H9 (cell line): Measurements from ENCODE around the gene INSC. TPM values are rescaled to one million over a fixed set of nuclear protein-coding genes. Genes with fewer than 3 reads are reported as not detected.

Experiments
- DNase-seq: peaks from one replicate; pipeline ENCODE4 v3.0.0-alpha.2; 2017
- H2AFZ ChIP-seq: one replicate; pipeline ENCODE4 v1.6.1; 2013; ENCODE audit warnings: mild to moderate bottlenecking, low read length, control low read depth, moderate library complexity
- H2AK5ac ChIP-seq: 2 replicates; pipeline ENCODE4 v1.6.1; 2013; ENCODE audit warnings: low read length, control low read depth, mixed read lengths; ENCODE audit not compliant: insufficient read length
- H2BK120ac ChIP-seq: one replicate; pipeline ENCODE4 v1.6.1; 2013; ENCODE audit warnings: low read depth, mild to moderate bottlenecking, low read length, control low read depth, inconsistent platforms; ENCODE audit not compliant: poor library complexity, severe bottlenecking
- H2BK12ac ChIP-seq: 2 replicates; pipeline ENCODE4 v1.6.1; 2013; ENCODE audit warnings: low read length, control low read depth, mixed read lengths, low read depth; ENCODE audit not compliant: insufficient read length
- H2BK15ac ChIP-seq: 2 replicates; pipeline ENCODE4 v1.6.1; 2013; ENCODE audit warnings: low read depth, low read length, control low read depth
- H2BK20ac ChIP-seq: one replicate; pipeline ENCODE4 v1.6.1; 2013; ENCODE audit warnings: low read depth, mild to moderate bottlenecking, low read length, control low read depth, inconsistent platforms; ENCODE audit not compliant: poor library complexity, severe bottlenecking
- H2BK5ac ChIP-seq: 2 replicates; pipeline ENCODE4 v1.6.1; 2013; ENCODE audit warnings: low read length, control low read depth, mixed read lengths; ENCODE audit not compliant: insufficient read length
- H3K14ac ChIP-seq: 2 replicates; pipeline ENCODE4 v1.6.1; 2013; ENCODE audit warnings: low read length, control low read depth; ENCODE audit not compliant: insufficient read depth
- H3K18ac ChIP-seq: 2 replicates; pipeline ENCODE4 v1.6.1; 2013; ENCODE audit warnings: low read depth, mild to moderate bottlenecking, mixed read lengths, low read length, control low read depth; ENCODE audit not compliant: insufficient read length
- H3K23ac ChIP-seq: 2 replicates; pipeline ENCODE4 v1.6.1; 2013; ENCODE audit warnings: low read length, control low read depth, mixed read lengths, low read depth; ENCODE audit not compliant: insufficient read length
- H3K23me2 ChIP-seq: 2 replicates; pipeline ENCODE4 v1.6.1; 2013; ENCODE audit warnings: low read depth, mild to moderate bottlenecking, mixed read lengths, low read length, control low read depth; ENCODE audit not compliant: insufficient read length, poor library complexity, severe bottlenecking
- H3K27ac ChIP-seq: 2 replicates; pipeline ENCODE4 v1.5.1; 2013; ENCODE audit warnings: low read length, control low read depth, mixed read lengths, low read depth; ENCODE audit not compliant: insufficient read length
- H3K27me3 ChIP-seq: 2 replicates; pipeline ENCODE4 v1.6.1; 2013; ENCODE audit warnings: low read length, control low read depth, inconsistent platforms; ENCODE audit not compliant: insufficient read depth
- H3K4ac ChIP-seq: 2 replicates; pipeline ENCODE4 v1.6.1; 2013; ENCODE audit warnings: low read depth, mild to moderate bottlenecking, control low read depth, inconsistent platforms, low read length, moderate library complexity
- H3K4me1 ChIP-seq: 2 replicates; pipeline ENCODE4 v1.6.1; 2013; ENCODE audit warnings: low read length, control low read depth, inconsistent platforms; ENCODE audit not compliant: insufficient read depth
- H3K4me2 ChIP-seq: 2 replicates; pipeline ENCODE4 v1.6.1; 2013; ENCODE audit warnings: low read length, control low read depth, mixed read lengths; ENCODE audit not compliant: insufficient read length, insufficient read depth
- H3K56ac ChIP-seq: 2 replicates; pipeline ENCODE4 v1.6.1; 2013; ENCODE audit warnings: low read depth, mild to moderate bottlenecking, mixed read lengths, low read length, control low read depth; ENCODE audit not compliant: insufficient read length
- H3K79me1 ChIP-seq: 2 replicates; pipeline ENCODE4 v1.6.1; 2013; ENCODE audit warnings: low read depth, mild to moderate bottlenecking, moderate library complexity, low read length, control low read depth, inconsistent platforms; ENCODE audit not compliant: insufficient read depth, poor library complexity, severe bottlenecking
- H3K79me2 ChIP-seq: 2 replicates; pipeline ENCODE4 v1.6.1; 2013; ENCODE audit warnings: low read length, control low read depth, inconsistent platforms; ENCODE audit not compliant: insufficient read depth
- H3K9ac ChIP-seq: 2 replicates; pipeline ENCODE4 v1.6.1; 2013; ENCODE audit warnings: low read length, control low read depth, mixed read lengths; ENCODE audit not compliant: insufficient read length; ENCODE audit errors: extremely low read depth
- H3K9me3 ChIP-seq: one replicate; pipeline ENCODE4 v1.6.1; 2013; ENCODE audit warnings: low read depth, low read length, inconsistent platforms; ENCODE audit not compliant: control insufficient read depth
- H3T11ph ChIP-seq: one replicate; pipeline ENCODE4 v1.6.1; 2013; ENCODE audit warnings: mild to moderate bottlenecking, low read length, control low read depth, inconsistent platforms
- H4K20me1 ChIP-seq: one replicate; pipeline ENCODE4 v1.6.1; 2013; ENCODE audit not compliant: control insufficient read depth, insufficient read length, insufficient read depth
- H4K5ac ChIP-seq: 2 replicates; pipeline ENCODE4 v1.6.1; 2013; ENCODE audit warnings: low read depth, mild to moderate bottlenecking, mixed read lengths, low read length, control low read depth; ENCODE audit not compliant: insufficient read length
- H4K8ac ChIP-seq: replicated peaks from 2 replicates; pipeline ENCODE4 v1.6.1; 2013; ENCODE audit warnings: low read length, control low read depth, mixed read lengths, low read depth; ENCODE audit not compliant: insufficient read length
- H4K91ac ChIP-seq: 2 replicates; pipeline ENCODE4 v1.6.1; 2013; ENCODE audit warnings: low read depth, mild to moderate bottlenecking, moderate library complexity, mixed read lengths, low read length, control low read depth; ENCODE audit not compliant: insufficient read length
- H3K27ac Mint-ChIP-seq, 3 experiments: 2 replicates in 2 of 3; 3 replicates in 1 of 3; pipeline ENCODE4 v1.8.0; 2020 to 2021; ENCODE audit warnings: mixed read lengths in 3 of 3, mild to moderate bottlenecking in 1 of 3, moderate library complexity in 1 of 3
- H3K27me3 Mint-ChIP-seq: 2 replicates; pipeline ENCODE4 v1.8.0; 2021; ENCODE audit warnings: low read depth, mild to moderate bottlenecking, moderate library complexity, mixed read lengths
- H3K36me3 Mint-ChIP-seq, 3 experiments: 2 replicates in 2 of 3; 3 replicates in 1 of 3; pipeline ENCODE4 v1.8.0; 2020 to 2021; ENCODE audit warnings: low read depth in 3 of 3, mixed read lengths in 3 of 3; ENCODE audit not compliant: insufficient read depth in 1 of 3
- H3K4me1 Mint-ChIP-seq, 2 experiments: 2 replicates each; pipeline ENCODE4 v1.8.0; 2020; ENCODE audit warnings: mixed read lengths in 2 of 2
- H3K4me3 Mint-ChIP-seq, 2 experiments: 2 replicates in 1 of 2; 3 replicates in 1 of 2; pipeline ENCODE4 v1.8.0; 2020 to 2021; ENCODE audit warnings: mild to moderate bottlenecking in 2 of 2, mixed read lengths in 2 of 2, moderate library complexity in 1 of 2
- H3K9me3 Mint-ChIP-seq, 2 experiments: 2 replicates in 1 of 2; 3 replicates in 1 of 2; pipeline ENCODE4 v1.8.0; 2020; ENCODE audit warnings: mild to moderate bottlenecking in 2 of 2, mixed read lengths in 2 of 2, moderate library complexity in 1 of 2
- CTCF ChIP-seq: fragments of 200-600 bp; sonication (generic); conservative IDR thresholded peaks from 3 replicates; pipeline ENCODE4 v1.8.0; 2021; ENCODE audit warnings: antibody characterized with exemption, mild to moderate bottlenecking
- WGBS: extraction: QIAGEN DNeasy Blood & Tissue Kit; methylation state at CpG from one replicate; pipeline ENCODE4 v1.1.7; 2013; ENCODE audit warnings: missing lambda C conversion rate, low lambda C conversion rate, mixed read lengths; ENCODE audit not compliant: insufficient read length; ENCODE audit errors: extremely low coverage; 5-methylcytosine and 5-hydroxymethylcytosine counted together
- total RNA-seq: library from RNA; stranded (reverse); gene quantifications from 2 replicates; pipeline ENCODE4 v1.2.1, GENCODE V29; 2021

The INSC gene
- total RNA-seq, 1 experiment from 2014 or later: not detected

DNA sequence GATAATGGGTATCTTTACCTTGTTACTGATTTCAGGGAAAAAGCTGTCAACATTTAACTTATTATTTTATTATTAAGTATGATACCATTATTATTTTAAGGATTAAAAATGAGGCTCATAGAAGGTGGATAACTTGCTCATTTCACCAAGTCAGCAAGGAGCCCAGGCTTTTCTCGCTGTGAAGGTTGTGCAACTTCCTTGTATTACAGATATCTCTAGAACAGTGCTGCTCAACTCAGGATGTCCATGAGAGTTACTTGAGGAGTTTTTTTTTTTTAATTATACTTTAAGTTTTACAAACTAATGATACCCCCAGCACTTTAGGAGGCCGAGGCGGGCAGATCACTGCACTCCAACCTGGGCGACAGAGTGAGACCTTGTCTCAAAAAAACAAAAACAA, 98.2 kb downstream of the INSC start:
- TF ChIP-seq CTCF: no peak
- no peak overlapping the region for H3K56ac ChIP-seq
- no peak overlapping the region for H3K18ac ChIP-seq
- peaks cover 2% of the 10 kb centered on the region for H3K27me3 Mint-ChIP-seq
- no peak overlapping the region for H3T11ph ChIP-seq
- no CpG with 5 or more reads among the region's 4 CpGs for WGBS
- no peak for DNase-seq
- no peak overlapping the region for H2BK5ac ChIP-seq
- H3K23me2 ChIP-seq: no peaks in the 10 kb centered on the region
- no peaks in the 10 kb centered on the region for H4K20me1 ChIP-seq
- H3K4me1 Mint-ChIP-seq: peaks cover 0 to 6% of the 10 kb centered on the region in 2 experiments; a peak in 2 of 4 replicates
- no peaks in the 10 kb centered on the region for H3K79me1 ChIP-seq
- H3K14ac ChIP-seq: no peak overlapping the region
- H2BK12ac ChIP-seq: no peak overlapping the region
- H4K8ac ChIP-seq: no peak overlapping the region
- no peaks in the 10 kb centered on the region for H3K9me3 Mint-ChIP-seq
- H2AFZ ChIP-seq: no peak overlapping the region
- no peak overlapping the region for H2BK120ac ChIP-seq
- H3K4me2 ChIP-seq: no peak overlapping the region
- no peaks in the 10 kb centered on the region for H3K79me2 ChIP-seq
- no peaks in the 10 kb centered on the region for H3K9me3 ChIP-seq
- H3K27ac Mint-ChIP-seq: no peak overlapping the region
- H3K4ac ChIP-seq: no peak overlapping the region
- no peak overlapping the region for H3K9ac ChIP-seq
- H3K27me3 ChIP-seq: no peaks in the 10 kb centered on the region
- H3K4me1 ChIP-seq: no peaks in the 10 kb centered on the region
- no peak overlapping the region for H2BK20ac ChIP-seq
- H3K4me3 Mint-ChIP-seq: no peak overlapping the region
- no peak overlapping the region for H4K91ac ChIP-seq
- no peak overlapping the region for H3K27ac ChIP-seq
- H3K36me3 Mint-ChIP-seq: no peaks in the 10 kb centered on the region
- H2BK15ac ChIP-seq: no peak overlapping the region
- no peak overlapping the region for H4K5ac ChIP-seq
- H2AK5ac ChIP-seq: no peak overlapping the region
- no peak overlapping the region for H3K23ac ChIP-seq
